ENCODE results near the gene WNT9B.

Gene WNT9B

GRCh38 chr17:46931596-46931995, 80.2 kb downstream of the WNT9B start:
- no peak for DNase-seq (ENCODE audit: low read depth)
- TF ChIP-seq, protein P1, sequence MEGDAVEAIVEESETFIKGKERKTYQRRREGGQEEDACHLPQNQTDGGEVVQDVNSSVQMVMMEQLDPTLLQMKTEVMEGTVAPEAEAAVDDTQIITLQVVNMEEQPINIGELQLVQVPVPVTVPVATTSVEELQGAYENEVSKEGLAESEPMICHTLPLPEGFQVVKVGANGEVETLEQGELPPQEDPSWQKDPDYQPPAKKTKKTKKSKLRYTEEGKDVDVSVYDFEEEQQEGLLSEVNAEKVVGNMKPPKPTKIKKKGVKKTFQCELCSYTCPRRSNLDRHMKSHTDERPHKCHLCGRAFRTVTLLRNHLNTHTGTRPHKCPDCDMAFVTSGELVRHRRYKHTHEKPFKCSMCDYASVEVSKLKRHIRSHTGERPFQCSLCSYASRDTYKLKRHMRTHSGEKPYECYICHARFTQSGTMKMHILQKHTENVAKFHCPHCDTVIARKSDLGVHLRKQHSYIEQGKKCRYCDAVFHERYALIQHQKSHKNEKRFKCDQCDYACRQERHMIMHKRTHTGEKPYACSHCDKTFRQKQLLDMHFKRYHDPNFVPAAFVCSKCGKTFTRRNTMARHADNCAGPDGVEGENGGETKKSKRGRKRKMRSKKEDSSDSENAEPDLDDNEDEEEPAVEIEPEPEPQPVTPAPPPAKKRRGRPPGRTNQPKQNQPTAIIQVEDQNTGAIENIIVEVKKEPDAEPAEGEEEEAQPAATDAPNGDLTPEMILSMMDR (conservative IDR thresholded peaks at IDR 0.05; ENCODE audit: low read depth, low read length): no peak
- H3K4me3 ChIP-seq (ENCODE audit: low read length): no peak overlapping the region

DNA sequence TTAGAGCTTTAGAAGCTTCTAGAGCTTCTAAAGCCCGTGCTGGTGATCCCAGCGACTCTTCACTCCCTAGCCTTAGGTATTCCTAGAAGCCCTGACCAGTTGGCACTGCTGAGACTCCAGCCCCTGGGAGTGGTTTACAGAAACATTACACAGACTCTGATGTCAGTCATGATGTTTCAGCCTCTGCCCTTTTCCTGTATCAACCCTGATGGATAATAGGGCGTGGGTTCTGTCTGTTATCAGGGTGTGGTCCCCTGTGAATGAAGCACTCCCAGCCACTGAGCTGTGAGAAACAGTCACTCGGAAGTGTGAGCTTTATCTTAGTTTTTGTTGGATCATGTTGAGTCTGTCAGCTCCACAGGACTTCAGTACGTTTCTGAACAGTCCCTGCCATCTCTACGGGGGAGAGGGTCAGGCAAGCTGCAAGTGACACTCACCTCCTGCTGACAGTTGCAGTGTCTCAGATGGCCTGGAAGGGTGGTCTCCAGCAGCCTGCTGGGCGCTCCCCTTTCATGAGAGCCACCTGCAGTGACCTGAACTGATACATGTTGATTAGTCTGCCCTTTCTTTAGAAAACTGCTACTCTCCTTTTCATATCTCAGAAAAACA, 84.4 kb downstream of the WNT9B start:
- DNase-seq (ENCODE audit: low read depth): no peak
- TF ChIP-seq, protein P1 (conservative IDR thresholded peaks at IDR 0.05; ENCODE audit: low read depth, low read length): no peak
- H3K4me3 ChIP-seq (ENCODE audit: low read length): no peak overlapping the region

Measured in retinal pigment epithelial cell (primary cell).